H1 (cell line): ENCODE results near the gene UBE2I. TPM values are rescaled to one million over a fixed set of nuclear protein-coding genes. Genes with fewer than 3 reads are reported as not detected.

Source experiments
- CTCF ChIA-PET: fragments of 300-600 bp; sonication (Branson Sonifier 250); formaldehyde crosslinking; loops from one replicate; lab custom pipeline; 2021; ENCODE audit not compliant: partially characterized antibody; lab: Charles Lee
- POLR2A ChIA-PET: fragments of 300-600 bp; sonication (Branson Sonifier 250); formaldehyde crosslinking; loops from one replicate; lab custom pipeline; 2021; ENCODE audit warnings: inconsistent platforms; ENCODE audit not compliant: partially characterized antibody; lab: Charles Lee
- DNase-seq, 2 experiments: peaks; one replicate each; pipeline versions ENCODE4 v3.0.0 to v3.0.0-alpha.2; 2010 to 2022; ENCODE audit warnings: low spot score in 2 of 2, low read depth in 1 of 2, mixed read lengths in 1 of 2
- FAIRE-seq: peaks from 2 replicates; lab custom pipeline; 2011; peaks lifted over from hg19 to GRCh38; lab: Jason Lieb, UNC
- H2AFZ ChIP-seq: 2 replicates; pipeline ENCODE4 v1.8.1; 2012; ENCODE audit warnings: low read length, inconsistent platforms
- H2AK5ac ChIP-seq: 2 replicates; pipeline ENCODE4 v1.6.1; 2013; ENCODE audit warnings: low read depth, low read length
- H2BK120ac ChIP-seq: replicated peaks from 2 replicates; pipeline ENCODE3; 2013; ENCODE audit warnings: low read depth, low read length, inconsistent platforms
- H2BK12ac ChIP-seq: 2 replicates; pipeline ENCODE4 v1.6.1; 2013; ENCODE audit warnings: low read depth, low read length
- H2BK15ac ChIP-seq: 2 replicates; pipeline ENCODE4 v1.6.1; 2013; ENCODE audit warnings: low read length
- H2BK20ac ChIP-seq: 2 replicates; pipeline ENCODE4 v1.6.1; 2013; ENCODE audit warnings: low read length
- H2BK5ac ChIP-seq: 2 replicates; pipeline ENCODE4 v1.6.1; 2013; ENCODE audit warnings: low read depth, low read length
- H3K14ac ChIP-seq: 2 replicates; pipeline ENCODE4 v1.6.1; 2013; ENCODE audit warnings: inconsistent platforms; ENCODE audit not compliant: insufficient read length
- H3K18ac ChIP-seq: 2 replicates; pipeline ENCODE4 v1.6.1; 2013; ENCODE audit warnings: low read length; ENCODE audit errors: extremely low read depth
- H3K23ac ChIP-seq: 2 replicates; pipeline ENCODE4 v1.6.1; 2013; ENCODE audit warnings: inconsistent platforms; ENCODE audit not compliant: insufficient read length
- H3K23me2 ChIP-seq: 2 replicates; pipeline ENCODE4 v1.6.1; 2013; ENCODE audit warnings: low read depth, low read length
- H3K27ac ChIP-seq: 2 replicates; pipeline ENCODE4 v1.6.1; 2011; ENCODE audit warnings: low read depth, low read length, inconsistent platforms
- H3K27me3 ChIP-seq, 4 experiments: replicated peaks in 1 of 4; 1 replicate in 1 of 4; 2 replicates in 3 of 4; pipeline versions ENCODE4 v1.6.1 to v1.8.1; 2011 to 2013; ENCODE audit warnings: low read length in 3 of 4, mild to moderate bottlenecking in 3 of 4, inconsistent platforms in 2 of 4, mixed read lengths in 2 of 4, moderate library complexity in 1 of 4; ENCODE audit not compliant: control insufficient read depth in 3 of 4, insufficient read depth in 3 of 4; ENCODE audit errors: extremely low read depth in 1 of 4
- H3K36me3 ChIP-seq, 4 experiments: 2 replicates each; pipeline versions ENCODE4 v1.6.1 to v1.8.1; 2011 to 2013; ENCODE audit warnings: mild to moderate bottlenecking in 4 of 4, low read length in 3 of 4, moderate library complexity in 2 of 4, control low read depth in 1 of 4, inconsistent platforms in 1 of 4; ENCODE audit not compliant: insufficient read depth in 4 of 4, control insufficient read depth in 2 of 4
- H3K4ac ChIP-seq: replicated peaks from 2 replicates; pipeline ENCODE3; 2013; ENCODE audit warnings: low read length, low read depth, mixed read lengths, inconsistent platforms; ENCODE audit not compliant: insufficient read length
- H3K4me1 ChIP-seq, 4 experiments: replicated peaks in 1 of 4; 1 replicate in 1 of 4; 2 replicates in 3 of 4; pipeline versions ENCODE4 v1.6.1 to v1.8.1; 2011 to 2013; ENCODE audit warnings: low read length in 3 of 4, inconsistent platforms in 2 of 4, mixed read lengths in 1 of 4; ENCODE audit not compliant: insufficient read depth in 4 of 4, control insufficient read depth in 3 of 4
- H3K4me2 ChIP-seq, 2 experiments: 2 replicates each; pipeline versions ENCODE4 v1.6.1 to v1.8.1; 2011 to 2013; ENCODE audit warnings: low read depth in 2 of 2, low read length in 2 of 2, control low read depth in 1 of 2, inconsistent platforms in 1 of 2, mild to moderate bottlenecking in 1 of 2; ENCODE audit not compliant: insufficient read depth in 1 of 2
- H3K4me3 ChIP-seq, 4 experiments: fragments of 200-600, 300-600 bp in 1 of 4; sonication (generic), shearing (Covaris generic), sonication (Bioruptor Twin) in 1 of 4; 2 replicates each; pipeline versions ENCODE4 v1.5.1 to v1.8.1; 2011 to 2016; ENCODE audit warnings: low read length in 4 of 4, low read depth in 3 of 4, control low read depth in 2 of 4, inconsistent platforms in 2 of 4, mild to moderate bottlenecking in 2 of 4, mixed read lengths in 1 of 4, moderate library complexity in 1 of 4; ENCODE audit not compliant: insufficient read depth in 2 of 4; ENCODE audit errors: extremely low read depth in 1 of 4
- H3K56ac ChIP-seq: replicated peaks from 2 replicates; pipeline ENCODE3; 2013; ENCODE audit warnings: low read depth, mild to moderate bottlenecking, mixed read lengths, low read length, inconsistent platforms; ENCODE audit not compliant: insufficient read length
- H3K79me1 ChIP-seq: 2 replicates; pipeline ENCODE4 v1.6.1; 2013; ENCODE audit warnings: low read depth, low read length, control low read depth
- H3K79me2 ChIP-seq, 2 experiments: 2 replicates each; pipeline versions ENCODE4 v1.6.1 to v1.8.1; 2012 to 2013; ENCODE audit warnings: low read length in 2 of 2, mild to moderate bottlenecking in 2 of 2, inconsistent platforms in 1 of 2; ENCODE audit not compliant: insufficient read depth in 2 of 2, control insufficient read depth in 1 of 2
- H3K9ac ChIP-seq, 4 experiments: replicated peaks in 1 of 4; 1 replicate in 1 of 4; 2 replicates in 3 of 4; pipeline versions ENCODE4 v1.6.1 to v1.8.1; 2011 to 2013; ENCODE audit warnings: low read depth in 3 of 4, low read length in 3 of 4, control low read depth in 2 of 4, mild to moderate bottlenecking in 2 of 4, moderate library complexity in 2 of 4, inconsistent platforms in 1 of 4; ENCODE audit errors: extremely low read depth in 1 of 4
- H3K9me3 ChIP-seq, 2 experiments: 2 replicates each; pipeline versions ENCODE4 v1.6.1 to v1.8.1; 2012 to 2013; ENCODE audit warnings: mild to moderate bottlenecking in 2 of 2, moderate library complexity in 2 of 2, control low read depth in 1 of 2, inconsistent platforms in 1 of 2, low read depth in 1 of 2, low read length in 1 of 2, mixed read lengths in 1 of 2; ENCODE audit not compliant: insufficient read depth in 2 of 2
- H4K20me1 ChIP-seq, 2 experiments: replicated peaks in 1 of 2; 2 replicates each; pipeline versions ENCODE3 to v1.8.1; 2011 to 2013; ENCODE audit warnings: inconsistent platforms in 2 of 2, low read length in 2 of 2, mild to moderate bottlenecking in 1 of 2; ENCODE audit not compliant: insufficient read depth in 2 of 2, control insufficient read depth in 1 of 2
- H4K5ac ChIP-seq: 2 replicates; pipeline ENCODE4 v1.6.1; 2013; ENCODE audit warnings: low read length, low read depth, mixed read lengths, inconsistent platforms; ENCODE audit not compliant: insufficient read length
- H4K8ac ChIP-seq: 2 replicates; pipeline ENCODE4 v1.8.0; 2013; ENCODE audit warnings: mild to moderate bottlenecking, moderate library complexity, low read length, inconsistent platforms; ENCODE audit not compliant: insufficient read depth; ENCODE audit errors: extremely low read depth
- H4K91ac ChIP-seq: replicated peaks from 2 replicates; pipeline ENCODE3; 2013; ENCODE audit warnings: low read length, mixed read lengths, inconsistent platforms; ENCODE audit not compliant: insufficient read length
- ASH2L ChIP-seq: fragments of 200-600, 300-600 bp; sonication (generic); IDR thresholded peaks from one replicate; pipeline ENCODE4 v1.7.1; 2017; ENCODE audit warnings: low read length
- BACH1 ChIP-seq: IDR thresholded peaks from 2 replicates; pipeline ENCODE4 v1.6.1; 2012; ENCODE audit warnings: low read length, improper control_type of control experiment
- BCL11A ChIP-seq, 2 experiments: IDR thresholded peaks; one replicate each; pipeline ENCODE4 v1.6.1; 2011; ENCODE audit warnings: low read depth in 2 of 2, low read length in 2 of 2, mild to moderate bottlenecking in 2 of 2
- CREB1 ChIP-seq: IDR thresholded peaks from 2 replicates; pipeline ENCODE4 v1.6.1; 2012; ENCODE audit warnings: inconsistent platforms
- CTCF ChIP-seq, 3 experiments: IDR thresholded peaks; 1 replicate in 2 of 3; 2 replicates in 1 of 3; pipeline versions ENCODE4 v1.5.1 to v1.6.1; 2011; ENCODE audit warnings: low read length in 3 of 3, mild to moderate bottlenecking in 3 of 3, inconsistent platforms in 2 of 3, low read depth in 1 of 3, moderate library complexity in 1 of 3; ENCODE audit not compliant: insufficient read depth in 1 of 3; ENCODE audit errors: control extremely low read depth in 1 of 3
- HDAC6 ChIP-seq: IDR thresholded peaks from one replicate; pipeline ENCODE4 v1.7.1; 2012; ENCODE audit warnings: low read depth, mild to moderate bottlenecking, inconsistent platforms, low read length, moderate library complexity
- NANOG ChIP-seq: IDR thresholded peaks from 2 replicates; pipeline ENCODE4 v1.6.1; 2011; ENCODE audit warnings: low read length, low read depth, mild to moderate bottlenecking, inconsistent platforms; ENCODE audit not compliant: insufficient read depth, poor library complexity, severe bottlenecking
- POU5F1 ChIP-seq: IDR thresholded peaks from 2 replicates; pipeline ENCODE4 v1.6.1; 2011; ENCODE audit warnings: low read depth, mild to moderate bottlenecking, low read length, moderate library complexity
- RBBP5 ChIP-seq: IDR thresholded peaks from 2 replicates; pipeline ENCODE4 v1.7.1; 2012; ENCODE audit warnings: low read depth, mild to moderate bottlenecking, inconsistent platforms, low read length, moderate library complexity, borderline replicate concordance
- TEAD4 ChIP-seq: IDR thresholded peaks from 2 replicates; pipeline ENCODE4 v1.6.1; 2012; ENCODE audit warnings: low read depth, low read length, inconsistent platforms, mixed read lengths
- WGBS, 2 experiments: shearing (Covaris generic) in 1 of 2; methylation state at CpG; one replicate each; pipeline versions ENCODE4 v1.1.6 to v1.1.7; 2013 to 2015; ENCODE audit warnings: low lambda C conversion rate in 2 of 2, mixed read lengths in 2 of 2, inconsistent platforms in 1 of 2, low coverage in 1 of 2, missing lambda C conversion rate in 1 of 2; ENCODE audit not compliant: insufficient replicate concordance in 2 of 2, insufficient coverage in 1 of 2, insufficient read length in 1 of 2; ENCODE audit errors: extremely low coverage in 1 of 2, missing lambda C conversion rate in 1 of 2; 5-methylcytosine and 5-hydroxymethylcytosine counted together
- polyA plus RNA-seq, 7 experiments: library from polyadenylated mRNA; depleted of rRNA in 3 of 7; stranded (reverse) in 5 of 7; unstranded in 2 of 7; fragments of >200 nt in 5 of 7; fragments of 200-250 nt in 2 of 7; gene quantifications; 1 replicate in 5 of 7; 2 replicates in 1 of 7; 4 replicates in 1 of 7; pipeline versions ENCODE4 v1.2.1 to v1.2.3, GENCODE V29; 2011 to 2013; ENCODE audit warnings: missing spikeins in 2 of 7, mixed read lengths in 2 of 7
- total RNA-seq: library from RNA; stranded (reverse); fragmentation: NEBNext Ultra II Directional; extraction: Animal tissue kit (Norgen Biotek cat#: 25700); gene quantifications from 2 replicates; pipeline ENCODE4 v1.2.1, GENCODE V29; 2021

UBE2I gene
- total and polyA plus RNA-seq, 2 of the 8 experiments (the other 6 are each of a cell fraction or from before 2014, with no cell fraction given): 148 to 268 TPM

- Histone ChIP-seq H3K27me3 (no peaks in the 10 kb centered on the region; a peak in 2 of 7 replicates), H4K20me1 (peaks cover 0 to 12% of the 10 kb centered on the region in 2 experiments), H3K36me3 (peaks cover 4 to 9% (median 5%) of the 10 kb centered on the region in 4 experiments; a peak in 4 of 8 replicates), H3K23me2 (peaks cover 16% of the 10 kb centered on the region), H2BK5ac (no peak overlapping the region), H3K4me1 (peaks cover 0 to 11% (median 4%) of the 10 kb centered on the region in 4 experiments; a peak in 5 of 7 replicates), H3K4me2 (no peak overlapping the region), H3K4ac (no peak overlapping the region), H4K5ac (no peak overlapping the region), H4K8ac (no peak overlapping the region), H3K56ac (no peak overlapping the region), H3K14ac (no peak overlapping the region), H3K9me3 (no peaks in the 10 kb centered on the region), H3K4me3 (no peak overlapping the region), H3K79me1 (peaks cover 9% of the 10 kb centered on the region; the same call in 1 of the 2 replicates), H3K9ac (no peak overlapping the region), H2AK5ac (no peak overlapping the region), H2BK15ac (no peak overlapping the region), H4K91ac (no peak overlapping the region), H2BK20ac (no peak overlapping the region), H2BK120ac (no peak overlapping the region), H2BK12ac (no peak overlapping the region), H3K18ac (no peak overlapping the region), H3K23ac (no peak overlapping the region), H3K79me2 (peaks cover 0 to 24% of the 10 kb centered on the region in 2 experiments; a peak in 2 of 4 replicates), H3K27ac (no peak overlapping the region), H2AFZ (no peak overlapping the region)
- 97% methylated on average over 15 of the region's 15 CpGs; no CpG with 5 or more reads in 1 of the 2 experiments for WGBS, 2 experiments
- ChIA-PET POLR2A (interaction anchor here (0.8 to 3.0 kb wide), 4 partner anchors 13 to 395 kb away, joined by 3 to 19 read pairs (median 10); no protein-coding TSS in a partner anchor), CTCF (interaction anchor here (7.1 to 11.1 kb wide), 2 partner anchors 12 to 17 kb away, joined by 43 to 52 read pairs; partner anchors contain the start of gene BAIAP3)
- DNase-seq: no peak
- no peak for FAIRE-seq
- no peak for TF ChIP-seq ASH2L
- TF ChIP-seq CREB1: no peak
- no peak for TF ChIP-seq TEAD4
- no peak for TF ChIP-seq BACH1
- no peak for TF ChIP-seq CTCF (IDR thresholded peaks at IDR 0.05; ENCODE audit: control extremely low read depth in 1 of 3, insufficient read depth in 1 of 3, low read depth in 1 of 3, low read length in 3 of 3)
- TF ChIP-seq POU5F1: no peak
- no peak for TF ChIP-seq NANOG
- TF ChIP-seq BCL11A (IDR thresholded peaks at IDR 0.05; ENCODE audit: low read depth in 2 of 2, low read length in 2 of 2): no peak
- no peak for TF ChIP-seq HDAC6
- no peak for TF ChIP-seq RBBP5
Measured at GRCh38 chr16:1348441-1348840, 39.0 kb downstream of the UBE2I start.
